ENCODE data around the gene EME1. TPM values are rescaled to one million over a fixed set of nuclear protein-coding genes. Genes with fewer than 3 reads are reported as not detected.

The EME1 gene
- total and polyA plus RNA-seq, 10 of the 15 experiments (the other 5 are each of a cell fraction or from before 2014, with no cell fraction given) = 13.8 to 40.5 (median 22.0) TPM

GRCh38 chr17:50365165-50365564 is 7.9 kb upstream of the EME1 start:
- no peak for DNase-seq (ENCODE audit: low read depth, low spot score)
- in situ Hi-C loops (cut with MboI) (no loop called here), intact Hi-C loops (cut with micrococcal nuclease; ENCODE audit: unreplicated experiment) (no loop called here)
- CTCF ChIA-PET = interaction anchor here (0.6 to 2.2 kb wide), 5 partner anchors 24 to 103 kb away, joined by 3 to 9 read pairs (median 4); partner anchors contain the start of gene LRRC59
- Histone ChIP-seq H3K79me2 (ENCODE audit: control insufficient read depth, insufficient read depth, low read length) (no peaks in the 10 kb centered on the region; the same call in 1 of the 2 replicates), H3K36me3 (ENCODE audit: control insufficient read depth in 2 of 2, insufficient read depth in 2 of 2, low read length in 1 of 2) (peaks cover 24 to 25% of the 10 kb centered on the region in 2 experiments), H3K27me3 (replicated peaks in 1 of 2; ENCODE audit: control insufficient read depth in 2 of 2, insufficient read depth in 2 of 2, low read length in 1 of 2) (no peaks in the 10 kb centered on the region), H3K4me1 (ENCODE audit: control insufficient read depth, insufficient read depth, low read length) (no peaks in the 10 kb centered on the region), H4K20me1 (ENCODE audit: control insufficient read depth, insufficient read depth) (no peaks in the 10 kb centered on the region), H3K9ac (ENCODE audit: control insufficient read depth, insufficient read depth, low read length) (no peak overlapping the region), H2AFZ (ENCODE audit: control insufficient read depth, low read depth, low read length) (no peak overlapping the region), H3K4me2 (ENCODE audit: control insufficient read depth, insufficient read depth) (no peak overlapping the region), H3K27ac (ENCODE audit: control insufficient read depth, insufficient read depth) (no peak overlapping the region), H3K4me3 (no peak overlapping the region), H3K9me3 (replicated peaks; ENCODE audit: control insufficient read depth, insufficient read depth, low read length) (no peaks in the 10 kb centered on the region)
- no peak for TF ChIP-seq HDAC6 (IDR thresholded peaks at IDR 0.05; ENCODE audit: unreplicated experiment)
- no peak for TF ChIP-seq TBL1XR1 (IDR thresholded peaks at IDR 0.05; ENCODE audit: low read depth, low read length)
- no peak for TF ChIP-seq FOXK2 (IDR thresholded peaks at IDR 0.05)
- TF ChIP-seq YY1 (IDR thresholded peaks at IDR 0.05; ENCODE audit: low read depth, low read length) = no peak
- TF ChIP-seq BCL3 (IDR thresholded peaks at IDR 0.05; ENCODE audit: borderline replicate concordance, insufficient read depth, low read depth, low read length, poor library complexity, severe bottlenecking) = no peak
- no peak for TF ChIP-seq IKZF2 (IDR thresholded peaks at IDR 0.05)
- TF ChIP-seq NFYA (IDR thresholded peaks at IDR 0.05; ENCODE audit: borderline replicate concordance, low read depth, low read length) = no peak
- TF ChIP-seq IRF5 (IDR thresholded peaks at IDR 0.05; ENCODE audit: borderline replicate concordance) = no peak
- no peak for TF ChIP-seq RAD21 (IDR thresholded peaks at IDR 0.05; ENCODE audit: insufficient read depth, low read depth, low read length)
- no peak for TF ChIP-seq PRDM15 (CRISPR knock-in tag; IDR thresholded peaks at IDR 0.05)
- TF ChIP-seq SMARCA5 (IDR thresholded peaks at IDR 0.05) = no peak
- no peak for TF ChIP-seq PKNOX1 (IDR thresholded peaks at IDR 0.05)
- TF ChIP-seq EGR1 (IDR thresholded peaks at IDR 0.05; ENCODE audit: borderline replicate concordance in 1 of 2, low read depth in 2 of 2, low read length in 2 of 2) = no peak
- FAIRE-seq = no peak
- SMC1A ChIA-PET (ENCODE audit: uncharacterized antibody, unreplicated experiment) = no interaction called here
- POLR2A ChIA-PET = interaction anchor here (2.3 kb wide), 1 partner anchor 32 kb away, joined by 9 read pairs; the partner anchor contains the start of gene LRRC59
- RAD21 ChIA-PET (ENCODE audit: unreplicated experiment) = no interaction called here
- BruUV-seq (replicated peaks) = no TSS peak
- ATAC-seq = no peak
- WGBS (ENCODE audit: insufficient coverage, insufficient replicate concordance, low lambda C conversion rate, missing lambda C conversion rate) = 69% methylated on average over 2 of the region's 2 CpGs

All from GM12878 (cell line).